Measurements from ENCODE around the gene BTD.
A peak's percentile ranks its signal among the peaks of the same experiment; 100 is the strongest.
"Not testable (repeated sequence)": the region's sequence is repeated elsewhere in the genome, so short reads cannot be mapped to it uniquely, and the experiment has no call there.

The BTD gene

DNA sequence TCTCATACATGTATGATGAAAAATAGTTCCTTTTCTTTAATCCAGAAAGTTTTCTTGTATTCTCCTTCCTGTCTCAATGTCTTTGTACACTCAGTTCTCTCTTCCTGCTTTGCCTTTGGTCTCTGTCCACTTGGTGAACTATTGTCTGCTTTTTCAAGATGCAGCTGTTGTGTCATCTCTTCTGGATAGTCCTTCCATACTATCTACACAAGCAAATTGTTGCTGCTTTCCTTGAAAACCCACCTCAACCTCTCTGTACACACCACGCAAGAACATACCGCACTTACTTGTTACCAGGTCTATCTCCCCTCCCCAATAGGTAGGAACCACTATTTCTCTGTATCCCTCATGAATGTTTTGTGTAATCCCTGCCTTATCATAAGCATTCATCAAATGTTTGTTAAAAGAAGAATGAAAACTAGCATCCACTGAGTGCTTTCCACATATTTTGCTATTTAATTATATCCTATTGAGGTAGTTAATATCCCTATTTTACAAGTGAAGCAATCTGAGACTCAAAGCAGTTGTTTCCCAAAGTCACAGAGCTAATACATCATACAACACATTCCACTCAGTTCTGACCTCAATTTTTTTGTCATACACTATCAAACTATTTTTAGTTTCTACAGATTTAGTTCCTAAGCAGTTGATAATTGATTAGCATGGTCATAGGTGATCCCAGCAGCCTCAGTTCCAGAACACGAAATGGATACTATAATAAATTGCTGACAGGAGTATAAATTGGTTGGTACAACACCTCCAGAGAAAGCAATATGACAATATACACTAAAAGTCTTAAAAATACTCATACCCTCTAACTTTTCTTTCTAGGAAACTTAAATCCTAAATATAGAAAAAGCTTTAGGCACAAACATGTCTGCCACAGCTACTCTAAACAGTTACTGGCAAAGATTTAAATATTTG is 19.8 kb upstream of the BTD start:
- TF ChIP-seq JUND (IDR thresholded peaks at IDR 0.05; ENCODE audit: low read depth), result no peak
- in situ Hi-C loops (cut with HindIII; ENCODE audit: low pct_unique_long_range_greater_than_20kb, low sequenced_read_pairs), result no loop called here
- DNase-seq (ENCODE audit: low read depth in 1 of 2, low spot score in 1 of 2), result no peak

DNA sequence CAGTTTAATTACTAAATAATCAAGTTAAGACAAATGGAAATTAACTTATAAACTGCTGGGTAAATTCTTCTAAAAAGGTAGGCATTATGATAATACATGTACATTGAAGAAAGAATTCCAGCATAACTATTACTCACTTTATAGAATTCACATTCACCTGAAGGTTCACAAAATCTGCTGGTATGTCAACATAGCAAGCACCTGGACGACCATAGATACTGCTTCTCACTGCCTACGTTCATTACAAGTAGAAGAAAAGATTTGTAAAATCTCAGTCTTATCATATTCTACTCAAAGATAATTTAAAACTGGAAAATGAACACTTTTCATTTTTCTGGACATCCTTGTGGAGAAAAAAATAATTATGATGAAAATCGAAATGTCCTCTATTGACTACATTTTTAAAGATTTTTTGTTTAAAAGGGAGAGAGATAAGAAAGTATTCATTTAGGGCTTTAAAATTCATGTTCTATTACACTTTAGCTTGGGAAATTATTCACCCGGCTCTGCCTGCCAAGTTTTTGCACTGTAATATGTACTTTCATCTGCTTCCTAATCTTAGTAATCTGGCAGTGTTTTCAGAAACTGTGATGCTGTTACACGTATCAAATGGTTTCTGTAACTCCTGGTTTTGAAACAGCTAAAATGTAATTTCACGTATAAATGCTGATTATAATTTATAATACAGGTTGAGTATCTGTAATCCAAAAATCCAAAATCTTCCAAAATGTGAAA is 16.3 kb upstream of the BTD start:
- TF ChIP-seq JUND (IDR thresholded peaks at IDR 0.05; ENCODE audit: low read depth), result no peak
- in situ Hi-C loops (cut with HindIII; ENCODE audit: low pct_unique_long_range_greater_than_20kb, low sequenced_read_pairs), result no loop called here
- no peak for DNase-seq (ENCODE audit: low read depth in 1 of 2, low spot score in 1 of 2)

DNA sequence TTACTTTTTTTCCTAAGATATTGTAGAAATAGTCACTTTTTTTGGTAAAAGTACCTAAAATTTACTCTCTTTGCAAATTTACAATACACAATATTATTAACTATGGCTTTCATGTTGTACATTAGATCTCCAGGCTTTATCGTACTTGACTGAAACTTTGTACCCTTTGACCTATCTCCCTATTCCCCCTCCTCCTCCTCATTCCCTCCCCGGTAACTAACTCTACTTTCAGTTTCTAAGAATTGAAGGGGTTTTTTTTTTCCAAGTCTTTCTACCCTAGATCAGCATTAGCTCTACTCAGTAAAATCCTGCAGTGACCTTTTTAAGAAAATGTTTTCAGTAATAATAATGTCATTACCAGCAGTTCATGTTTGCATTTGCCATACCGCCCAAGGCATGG is 10.3 kb upstream of the BTD start:
- TF ChIP-seq JUND (IDR thresholded peaks at IDR 0.05; ENCODE audit: low read depth), result no peak
- DNase-seq (ENCODE audit: low read depth in 1 of 2, low spot score in 1 of 2), result no peak
- in situ Hi-C loops (cut with HindIII; ENCODE audit: low pct_unique_long_range_greater_than_20kb, low sequenced_read_pairs), result no loop called here

DNA sequence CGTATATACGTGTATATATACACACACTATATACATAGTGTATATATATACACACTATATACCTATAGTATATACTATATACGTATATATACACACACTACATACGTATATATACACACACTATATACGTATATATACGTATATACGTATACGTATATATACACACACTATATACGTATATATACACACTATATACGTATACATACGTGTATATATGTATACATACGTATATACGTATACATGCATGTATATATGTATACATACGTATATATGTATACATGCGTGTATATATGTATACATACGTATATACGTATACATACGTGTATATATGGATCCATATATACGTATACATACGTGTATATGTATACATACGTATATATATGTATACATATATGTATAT is 9.6 kb upstream of the BTD start:
- in situ Hi-C loops (cut with HindIII; ENCODE audit: low pct_unique_long_range_greater_than_20kb, low sequenced_read_pairs), result no loop called here
- DNase-seq (ENCODE audit: low read depth in 1 of 2, low spot score in 1 of 2), result no peak
- TF ChIP-seq JUND (IDR thresholded peaks at IDR 0.05; ENCODE audit: low read depth), result no peak

DNA sequence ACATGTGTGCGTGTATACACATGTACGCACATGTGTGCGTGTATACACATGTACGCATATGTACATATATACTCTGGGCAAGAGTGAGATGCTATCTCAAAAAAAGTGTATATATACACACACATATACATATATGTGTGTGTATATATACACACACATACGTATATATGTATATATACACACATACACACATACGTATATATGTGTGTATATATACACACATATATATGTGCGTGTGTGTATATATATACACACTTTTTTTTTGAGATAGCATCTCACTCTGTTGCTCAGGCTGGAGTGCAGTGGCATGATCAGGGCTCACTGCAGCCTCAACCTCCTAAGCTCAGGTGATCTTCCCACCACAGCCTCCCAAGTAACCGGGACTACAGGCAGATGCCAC is 8.6 kb upstream of the BTD start:
- DNase-seq (ENCODE audit: low read depth in 1 of 2, low spot score in 1 of 2), result no peak
- in situ Hi-C loops (cut with HindIII; ENCODE audit: low pct_unique_long_range_greater_than_20kb, low sequenced_read_pairs), result no loop called here
- TF ChIP-seq JUND (IDR thresholded peaks at IDR 0.05; ENCODE audit: low read depth), result no peak

DNA sequence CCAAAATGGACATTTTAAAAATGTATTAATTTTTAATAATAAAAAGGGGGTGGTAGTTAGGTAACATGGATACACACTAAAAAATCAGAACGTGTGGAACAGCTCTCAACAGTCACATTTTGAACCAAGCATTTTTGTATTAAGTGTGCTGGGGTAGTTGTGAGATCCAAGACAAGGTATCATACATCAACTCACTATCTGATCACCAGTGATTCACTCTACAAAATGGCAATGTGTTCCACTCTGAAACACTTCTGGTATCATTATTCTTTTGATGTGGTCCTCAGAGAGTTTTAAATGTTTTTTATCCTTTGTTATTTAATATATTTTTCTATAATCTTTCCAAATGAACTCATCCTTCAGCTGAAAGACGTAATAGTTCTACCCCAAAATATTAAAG is 5.6 kb upstream of the BTD start:
- in situ Hi-C loops (cut with HindIII; ENCODE audit: low pct_unique_long_range_greater_than_20kb, low sequenced_read_pairs), result no loop called here
- DNase-seq (ENCODE audit: low read depth in 1 of 2, low spot score in 1 of 2), result no peak
- TF ChIP-seq JUND (IDR thresholded peaks at IDR 0.05; ENCODE audit: low read depth), result no peak

DNA sequence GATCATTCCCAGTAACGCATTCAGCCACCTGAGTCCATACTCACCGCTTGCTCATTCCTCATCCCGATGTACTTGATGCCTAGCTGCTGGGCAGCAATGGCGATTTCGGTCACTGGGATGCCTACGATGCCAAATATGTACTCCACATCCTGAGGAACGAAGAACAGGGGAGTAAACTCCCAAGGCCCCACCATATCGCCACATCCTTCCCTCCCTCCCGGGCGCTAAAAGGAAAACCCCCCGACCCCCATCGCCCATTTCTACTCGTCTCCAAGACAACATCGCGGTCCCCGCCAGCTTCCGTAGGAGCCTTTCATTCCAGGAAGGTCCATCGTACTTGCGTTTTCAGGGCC is 523 bp upstream of the BTD start:
- DNase-seq (ENCODE audit: low read depth in 1 of 2, low spot score in 1 of 2), result no peak
- TF ChIP-seq JUND (IDR thresholded peaks at IDR 0.05; ENCODE audit: low read depth), result no peak
- in situ Hi-C loops (cut with HindIII; ENCODE audit: low pct_unique_long_range_greater_than_20kb, low sequenced_read_pairs), result no loop called here

DNA sequence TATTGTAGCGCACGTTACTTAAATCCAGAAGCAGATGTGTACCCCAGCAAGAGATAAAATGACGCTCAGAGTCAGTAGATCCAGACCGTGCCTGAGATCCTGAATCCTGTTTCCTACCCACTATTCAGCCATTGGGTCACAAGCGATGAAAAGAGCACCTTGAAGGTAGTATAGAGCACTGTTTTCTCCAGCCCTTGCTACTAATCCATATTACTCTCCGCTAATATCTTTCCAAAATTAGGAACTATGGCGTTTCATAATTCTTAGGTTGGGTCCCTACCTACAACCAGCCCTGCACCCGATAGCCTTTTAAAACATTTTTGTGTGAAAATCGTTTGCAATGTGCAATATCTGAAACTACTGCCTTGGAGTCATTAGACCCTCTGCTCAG is 596 bp downstream of the BTD start:
- TF ChIP-seq JUND (IDR thresholded peaks at IDR 0.05; ENCODE audit: low read depth), result no peak
- peak in 1 of 2 experiments; percentile 12 for DNase-seq (ENCODE audit: low read depth in 1 of 2, low spot score in 1 of 2)
- in situ Hi-C loops (cut with HindIII; ENCODE audit: low pct_unique_long_range_greater_than_20kb, low sequenced_read_pairs), result no loop called here

DNA sequence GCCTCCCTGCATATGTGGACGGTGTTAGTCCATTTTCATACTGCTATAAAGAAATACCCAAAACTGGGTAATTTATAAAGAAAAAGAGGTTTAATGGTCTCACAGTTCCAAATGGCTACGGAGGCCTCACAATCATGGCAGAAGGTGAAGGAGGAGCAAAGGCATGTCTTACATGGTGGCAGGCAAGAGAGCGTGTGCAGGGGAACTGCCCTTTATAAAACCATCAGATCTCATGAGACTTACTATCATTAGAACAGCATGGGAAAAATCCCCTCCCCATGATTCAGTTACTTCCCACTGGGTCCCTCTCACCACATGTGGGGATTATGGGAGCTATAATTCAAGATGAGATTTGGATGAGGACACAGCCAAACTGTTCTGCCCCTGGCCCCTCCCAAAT is 1.3 kb downstream of the BTD start:
- DNase-seq (ENCODE audit: low read depth in 1 of 2, low spot score in 1 of 2); in situ Hi-C loops (cut with HindIII; ENCODE audit: low pct_unique_long_range_greater_than_20kb, low sequenced_read_pairs): not testable (repeated sequence)

DNA sequence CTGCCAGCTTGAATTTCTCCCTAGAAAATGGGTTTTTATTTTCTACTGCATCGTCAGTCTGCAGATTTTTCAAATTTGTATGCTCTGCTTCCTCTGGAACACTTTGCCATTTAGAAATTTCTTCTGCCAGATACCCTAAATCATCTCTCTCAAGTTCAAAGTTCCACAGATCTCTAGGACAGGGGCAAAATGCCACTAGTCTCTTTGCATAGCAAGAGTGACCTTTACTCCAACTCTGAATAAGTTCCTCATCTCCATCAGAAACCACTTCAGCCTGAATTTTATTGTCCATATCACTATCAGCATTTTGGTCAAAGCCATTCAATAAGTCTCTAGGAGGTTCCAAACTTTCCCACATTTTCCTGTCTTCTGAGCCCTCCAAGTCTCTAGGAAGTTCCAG is 3.0 kb downstream of the BTD start:
- in situ Hi-C loops (cut with HindIII; ENCODE audit: low pct_unique_long_range_greater_than_20kb, low sequenced_read_pairs); DNase-seq (ENCODE audit: low read depth in 1 of 2, low spot score in 1 of 2): not testable (repeated sequence)

DNA sequence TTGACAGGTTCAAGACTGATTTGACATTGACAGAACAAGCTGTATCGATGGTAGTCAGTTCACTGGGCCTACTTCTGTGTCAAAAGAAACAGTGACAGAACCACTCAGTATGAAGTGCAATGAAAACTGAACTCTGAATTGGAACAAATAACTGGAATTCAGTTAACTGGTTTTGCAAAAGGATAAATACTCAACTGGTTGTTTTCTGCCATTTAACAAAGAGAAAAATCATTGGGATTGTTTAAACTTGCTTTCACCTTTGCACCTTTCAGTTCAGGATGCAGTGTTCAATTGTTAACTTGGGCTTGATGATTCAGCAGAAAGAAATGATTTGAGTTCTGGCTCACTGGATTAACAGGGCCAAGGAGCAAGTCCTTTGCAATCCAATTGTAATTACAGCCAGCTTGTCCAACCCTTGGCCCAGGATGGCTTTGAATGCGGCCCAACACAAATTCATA is 4.9 kb downstream of the BTD start:
- in situ Hi-C loops (cut with HindIII; ENCODE audit: low pct_unique_long_range_greater_than_20kb, low sequenced_read_pairs), result no loop called here
- DNase-seq (ENCODE audit: low read depth in 1 of 2, low spot score in 1 of 2), result no peak
- TF ChIP-seq JUND (IDR thresholded peaks at IDR 0.05; ENCODE audit: low read depth), result no peak

DNA sequence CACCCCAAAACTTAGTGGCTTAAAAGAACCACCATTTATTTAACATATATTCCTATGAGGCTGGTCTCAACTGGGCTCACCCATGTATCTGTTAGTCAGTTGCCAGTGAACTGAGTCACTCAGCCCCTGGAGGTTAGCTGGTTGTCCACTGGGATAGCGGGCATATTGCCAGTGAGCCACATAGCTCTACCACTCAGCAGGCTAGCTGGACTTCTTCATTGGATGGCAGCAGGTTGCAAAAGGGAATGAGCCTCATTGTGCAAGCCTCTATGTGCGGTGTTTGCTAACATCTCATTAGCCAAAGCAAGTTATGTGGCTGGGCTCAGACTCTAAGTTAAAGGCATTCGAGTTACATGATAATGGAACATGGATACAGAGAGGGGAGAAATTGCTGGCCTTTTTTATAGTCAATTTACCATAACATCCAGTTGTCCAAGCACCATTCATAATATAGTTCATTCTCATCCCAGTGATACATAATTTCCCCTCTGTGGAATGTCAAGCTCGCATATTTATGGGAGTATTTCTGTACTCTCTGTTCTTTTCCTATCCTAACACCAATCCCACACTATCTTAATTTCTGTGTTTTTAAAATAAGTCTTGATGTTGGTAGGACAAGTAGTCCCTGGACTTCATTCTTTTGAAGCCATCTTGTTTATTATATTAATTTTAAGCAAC is 8.7 kb downstream of the BTD start:
- in situ Hi-C loops (cut with HindIII; ENCODE audit: low pct_unique_long_range_greater_than_20kb, low sequenced_read_pairs), result no loop called here
- peak in 1 of 2 experiments; percentile 25 for DNase-seq (ENCODE audit: low read depth in 1 of 2, low spot score in 1 of 2)
- no peak for TF ChIP-seq JUND (IDR thresholded peaks at IDR 0.05; ENCODE audit: low read depth)

DNA sequence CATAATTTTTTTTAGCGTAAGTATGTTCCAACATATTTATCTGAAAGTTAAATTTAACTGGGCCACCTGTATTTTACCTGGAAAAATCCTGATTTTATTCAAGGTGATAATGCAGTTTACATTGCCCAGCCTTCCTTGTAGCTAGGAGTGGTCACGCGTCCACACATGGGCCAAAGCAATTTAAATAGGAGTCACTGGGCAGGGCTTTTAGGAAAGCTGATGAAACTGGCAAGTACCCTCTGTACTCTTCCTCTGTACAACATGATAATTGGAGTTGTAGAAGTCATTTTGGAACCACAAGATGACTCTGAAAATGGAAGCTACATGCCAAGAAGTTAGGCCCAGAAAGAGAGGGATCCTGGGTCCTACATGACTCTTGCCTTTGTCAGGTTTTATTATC is 9.5 kb downstream of the BTD start:
- no peak for TF ChIP-seq JUND (IDR thresholded peaks at IDR 0.05; ENCODE audit: low read depth)
- in situ Hi-C loops (cut with HindIII; ENCODE audit: low pct_unique_long_range_greater_than_20kb, low sequenced_read_pairs), result no loop called here
- no peak for DNase-seq (ENCODE audit: low read depth in 1 of 2, low spot score in 1 of 2)

Data from T47D (cell line).